Measurements from ENCODE around the gene ATP5IF1.
A peak's percentile ranks its signal among the peaks of the same experiment; 100 is the strongest.

The ATP5IF1 gene

GRCh38 chr1:28239004-28239403, 3.1 kb downstream of the ATP5IF1 start:
- DNase-seq: no peak

- DNase-seq: no peak
Observed at GRCh38 chr1:28240024-28240423, 4.1 kb downstream of the ATP5IF1 start.

GRCh38 chr1:28241638-28242241, 5.8 kb downstream of the ATP5IF1 start:
- DNase-seq: no peak

- DNase-seq: no peak
Observed at GRCh38 chr1:28243685-28244311, 7.9 kb downstream of the ATP5IF1 start.

GRCh38 chr1:28244549-28245251, 8.8 kb downstream of the ATP5IF1 start:
- DNase-seq: no peak

- DNase-seq: no peak
Observed at GRCh38 chr1:28246427-28246832, 10.5 kb downstream of the ATP5IF1 start.

GRCh38 chr1:28247612-28248272, 11.8 kb downstream of the ATP5IF1 start:
- no peak for DNase-seq

GRCh38 chr1:28248273-28249012, 12.5 kb downstream of the ATP5IF1 start:
- peak; percentile 67 for DNase-seq

GRCh38 chr1:28249013-28249865, 13.3 kb downstream of the ATP5IF1 start:
- DNase-seq: no peak

GRCh38 chr1:28249866-28250295, 14.0 kb downstream of the ATP5IF1 start:
- DNase-seq: no peak

GRCh38 chr1:28256197-28256827, 20.4 kb downstream of the ATP5IF1 start:
- no peak for DNase-seq

GRCh38 chr1:28257736-28258135, 21.8 kb downstream of the ATP5IF1 start:
- DNase-seq: no peak

- DNase-seq: no peak
Observed at GRCh38 chr1:28258628-28259251, 22.8 kb downstream of the ATP5IF1 start.

- DNase-seq: peak; percentile 94
Observed at GRCh38 chr1:28259252-28259933, 23.5 kb downstream of the ATP5IF1 start, which contains the start of gene SESN2. Gene SESN2, plus strand, starts transcription at chr1:28259518. Its CDS starts 330 bp downstream, at chr1:28259848.

- DNase-seq: peak; percentile 58
Observed at GRCh38 chr1:28259934-28260802, 24.2 kb downstream of the ATP5IF1 start.

GRCh38 chr1:28260803-28261174, 24.9 kb downstream of the ATP5IF1 start:
- DNase-seq: no peak

GRCh38 chr1:28264897-28265296, 29.0 kb downstream of the ATP5IF1 start:
- no peak for DNase-seq

- no peak for DNase-seq
Observed at GRCh38 chr1:28265577-28265976, 29.7 kb downstream of the ATP5IF1 start.

- no peak for DNase-seq
Observed at GRCh38 chr1:28266920-28267322, 31.0 kb downstream of the ATP5IF1 start.

Data from NCI-H2227 treated with DMSO at 0.1 percent for 48 hours (cell line).